ENCODE data around the gene KDM4F.

Gene KDM4F

GRCh38 chr11:95070471-95070870, 21.2 kb downstream of the KDM4F start:
- no peak overlapping the region for H3K27ac ChIP-seq
- no peak for DNase-seq (ENCODE audit: low spot score)
- POLR2A ChIA-PET (ENCODE audit: low non-redundant PET) = no interaction called here
- no peak for TF ChIP-seq CTCF (conservative IDR thresholded peaks at IDR 0.05; ENCODE audit: low read depth)
- CTCF ChIA-PET = interaction anchor here (0.7 to 1.0 kb wide), 3 partner anchors 20 to 38 kb away, joined by 3 to 6 read pairs (median 3); no protein-coding TSS in a partner anchor

GRCh38 chr11:95072948-95073347, 23.7 kb downstream of the KDM4F start:
- CTCF ChIA-PET = no interaction called here
- TF ChIP-seq CTCF (conservative IDR thresholded peaks at IDR 0.05; ENCODE audit: low read depth) = no peak
- DNase-seq (ENCODE audit: low spot score) = no peak
- no peak overlapping the region for H3K27ac ChIP-seq
- POLR2A ChIA-PET (ENCODE audit: low non-redundant PET) = interaction anchor here (1.0 to 1.4 kb wide), 2 partner anchors 17 to 35 kb away, joined by 3 to 4 read pairs; partner anchors contain the start of gene ENDOD1

GRCh38 chr11:95074792-95075563, 25.8 kb downstream of the KDM4F start:
- TF ChIP-seq CTCF (conservative IDR thresholded peaks at IDR 0.05; ENCODE audit: low read depth) = no peak
- ChIA-PET POLR2A (ENCODE audit: low non-redundant PET) (no interaction called here), CTCF (interaction anchor here (0.5 to 0.6 kb wide), 2 partner anchors 30 to 306 kb away, joined by 3 to 5 read pairs; no protein-coding TSS in a partner anchor)
- no peak overlapping the region for H3K27ac ChIP-seq
- no peak for DNase-seq (ENCODE audit: low spot score)

- TF ChIP-seq CTCF (conservative IDR thresholded peaks at IDR 0.05; ENCODE audit: low read depth) = no peak
- DNase-seq (ENCODE audit: low spot score) = peak; percentile 26
- H3K27ac ChIP-seq = no peak overlapping the region
- ChIA-PET CTCF (interaction anchor here (0.6 kb wide), 1 partner anchor 28 kb away, joined by 4 read pairs; no protein-coding TSS in a partner anchor), POLR2A (ENCODE audit: low non-redundant PET) (interaction anchor here (0.6 kb wide), 2 partner anchors 1203 to 1238 kb away, joined by 3 to 5 read pairs; no protein-coding TSS in a partner anchor)
These were observed 27.2 kb downstream of the KDM4F start for GRCh38 chr11:95076416-95076815.

GRCh38 chr11:95076981-95077380, 27.8 kb downstream of the KDM4F start:
- no peak for DNase-seq (ENCODE audit: low spot score)
- H3K27ac ChIP-seq = no peak overlapping the region
- CTCF ChIA-PET = interaction anchor here (0.6 kb wide), 1 partner anchor 28 kb away, joined by 4 read pairs; no protein-coding TSS in a partner anchor
- POLR2A ChIA-PET (ENCODE audit: low non-redundant PET) = no interaction called here
- TF ChIP-seq CTCF (conservative IDR thresholded peaks at IDR 0.05; ENCODE audit: low read depth) = no peak

- H3K27ac ChIP-seq = no peak overlapping the region
- POLR2A ChIA-PET (ENCODE audit: low non-redundant PET) = no interaction called here
- CTCF ChIA-PET = no interaction called here
- no peak for DNase-seq (ENCODE audit: low spot score)
- TF ChIP-seq CTCF (conservative IDR thresholded peaks at IDR 0.05; ENCODE audit: low read depth) = no peak
These were observed 29.3 kb downstream of the KDM4F start for GRCh38 chr11:95078526-95078925.
